K562 (cell line): ENCODE data around the gene PHF1. TPM values are rescaled to one million over a fixed set of nuclear protein-coding genes. Genes with fewer than 3 reads are reported as not detected.

Source experiments
- BMI1 ChIP-seq: fragments of 150-350 bp; IDR thresholded peaks from 2 replicates; pipeline ENCODE4 v1.6.1; 2014; ENCODE audit warnings: low read length
- CHD4 ChIP-seq: fragments of 200-600 bp; sonication (generic); IDR thresholded peaks from 3 replicates; pipeline ENCODE4 v1.6.1; 2012; ENCODE audit warnings: low read depth, mild to moderate bottlenecking, mixed read lengths, low read length, inconsistent platforms; ENCODE audit not compliant: insufficient read depth, insufficient replicate concordance, poor library complexity, severe bottlenecking
- FOXJ2 ChIP-seq: fragments of 200-800 bp; sonication (Bioruptor generic); IDR thresholded peaks from 2 replicates; pipeline ENCODE4 v1.6.1; 2016; ENCODE audit warnings: missing genetic modification characterization, missing compliant biosample characterization
- FOXO4 ChIP-seq: fragments of 450-650 bp; formaldehyde crosslinking; IDR thresholded peaks from 2 replicates; pipeline ENCODE4 v1.4.0; 2020; ENCODE audit warnings: mild to moderate bottlenecking, moderate library complexity
- GABPB1 ChIP-seq: sonication (generic); formaldehyde crosslinking; IDR thresholded peaks from 2 replicates; pipeline ENCODE4 v1.8.0; 2022; ENCODE audit warnings: mild to moderate bottlenecking, missing genetic modification reagents
- GTF2B ChIP-seq: IDR thresholded peaks from 2 replicates; pipeline ENCODE4 v1.6.1; 2011; ENCODE audit not compliant: insufficient read length; ENCODE audit errors: extremely low read depth
- HOXB6 ChIP-seq: fragments of 250-450 bp; sonication (Bioruptor Pico); IDR thresholded peaks from 2 replicates; pipeline ENCODE4 v1.5.1; 2022; ENCODE audit warnings: mild to moderate bottlenecking, borderline replicate concordance
- JUNB ChIP-seq: fragments of 450-650 bp; formaldehyde crosslinking; conservative IDR thresholded peaks from 2 replicates; pipeline ENCODE4 v1.4.0; 2020; ENCODE audit warnings: mild to moderate bottlenecking
- KLF10 ChIP-seq: fragments of 250-450 bp; sonication (Bioruptor Pico); IDR thresholded peaks from 2 replicates; pipeline ENCODE4 v1.6.1; 2021; ENCODE audit warnings: matching md5 sums
- POLR2A ChIP-seq: fragments of 450-650 bp; conservative IDR thresholded peaks from 2 replicates; pipeline ENCODE4 v1.6.1; 2016
- POLR2G ChIP-seq: fragments of 200-400 bp; formaldehyde crosslinking; IDR thresholded peaks from 2 replicates; pipeline ENCODE4 v1.6.1; 2017; ENCODE audit warnings: low read depth, mild to moderate bottlenecking, antibody characterized with exemption, low read length, moderate library complexity
- RAD51 ChIP-seq: fragments of 450-650 bp; IDR thresholded peaks from 2 replicates; pipeline ENCODE4 v1.7.1; 2016; ENCODE audit warnings: low read depth, mild to moderate bottlenecking, borderline replicate concordance
- RFX5 ChIP-seq: IDR thresholded peaks from 2 replicates; pipeline ENCODE4 v1.6.1; 2011; ENCODE audit warnings: low read depth, mild to moderate bottlenecking, improper control_type of control experiment, low read length
- SETDB1 ChIP-seq: IDR thresholded peaks from one replicate; pipeline ENCODE4 v1.6.1; 2012; ENCODE audit warnings: low read length, control low read depth, inconsistent platforms
- SOX6 ChIP-seq: fragments of 450-650 bp; IDR thresholded peaks from 2 replicates; pipeline ENCODE4 v1.6.1; 2014; ENCODE audit warnings: mild to moderate bottlenecking
- SUPT5H ChIP-seq: fragments of 450-650 bp; IDR thresholded peaks from 2 replicates; pipeline ENCODE4 v1.6.1; 2016
- THRA ChIP-seq: fragments of 450-650 bp; IDR thresholded peaks from 2 replicates; pipeline ENCODE4 v1.6.1; 2017; ENCODE audit warnings: mild to moderate bottlenecking, moderate library complexity
- TOE1 ChIP-seq, 2 experiments: fragments of 450-650 bp in 1 of 2; sonication (generic) in 1 of 2; formaldehyde crosslinking in 1 of 2; IDR thresholded peaks; 2 replicates each; pipeline versions ENCODE4 v1.7.1 to v1.8.0; 2016 to 2022; ENCODE audit warnings: borderline replicate concordance in 2 of 2, mild to moderate bottlenecking in 2 of 2, antibody characterized with exemption in 1 of 2, inconsistent platforms in 1 of 2, low read depth in 1 of 2, missing genetic modification reagents in 1 of 2, moderate library complexity in 1 of 2
- TRIM24 ChIP-seq, 2 experiments: fragments of 450-650 bp; IDR thresholded peaks; 2 replicates each; pipeline ENCODE4 v1.6.1; 2016
- ZC3H11A ChIP-seq: IDR thresholded peaks from 2 replicates; pipeline ENCODE4 v1.6.1; 2012; ENCODE audit warnings: low read depth, low read length, improper control_type of control experiment
- ZKSCAN8 ChIP-seq: fragments of 200-800 bp; sonication (Bioruptor generic); IDR thresholded peaks from 2 replicates; pipeline ENCODE4 v1.6.1; 2016; ENCODE audit warnings: missing genetic modification characterization, missing compliant biosample characterization
- ZNF134 ChIP-seq: fragments of 250-450 bp; sonication (Bioruptor Pico); conservative IDR thresholded peaks from 2 replicates; pipeline ENCODE4 v1.4.0; 2020
- ZNF165 ChIP-seq: fragments of 250-450 bp; sonication (Bioruptor Pico); IDR thresholded peaks from 2 replicates; pipeline ENCODE4 v1.4.0; 2020; ENCODE audit warnings: borderline replicate concordance
- ZNF175 ChIP-seq: fragments of 200-800 bp; sonication (Bioruptor generic); IDR thresholded peaks from 2 replicates; pipeline ENCODE4 v1.6.1; 2016; ENCODE audit warnings: low read depth, mild to moderate bottlenecking, missing genetic modification characterization, missing compliant biosample characterization
- ZNF274 ChIP-seq: IDR thresholded peaks from 2 replicates; pipeline ENCODE4 v1.6.1; 2011; ENCODE audit warnings: low read depth, mild to moderate bottlenecking, low read length, moderate library complexity, borderline replicate concordance
- ZNF507 ChIP-seq: conservative IDR thresholded peaks from 2 replicates; pipeline ENCODE4 v1.6.1; 2017; ENCODE audit warnings: missing genetic modification characterization, missing compliant biosample characterization
- ZNF699 ChIP-seq: fragments of 250-450 bp; sonication (Bioruptor Pico); IDR thresholded peaks from 2 replicates; pipeline ENCODE4 v1.8.0; 2021; ENCODE audit warnings: mild to moderate bottlenecking, moderate library complexity; ENCODE audit not compliant: insufficient replicate concordance
- ZNF79 ChIP-seq: fragments of 250-450 bp; sonication (Bioruptor Pico); IDR thresholded peaks from 2 replicates; pipeline ENCODE4 v1.4.0; 2020; ENCODE audit warnings: low read depth, mild to moderate bottlenecking, moderate library complexity
- polyA plus RNA-seq, 8 experiments: library from polyadenylated mRNA; depleted of rRNA in 4 of 8; stranded (reverse) in 5 of 8; unstranded in 3 of 8; fragments of >200 nt; fragmentation: Nextera tagmentation in 2 of 8; fragmentation: Illumina TruSeq in 1 of 8; extraction: Ambion mirVana in 2 of 8; extraction: Trizol in 1 of 8; gene quantifications; 2 replicates each; pipeline versions ENCODE4 v1.2.1 to v1.2.3, GENCODE V29; 2011 to 2014; ENCODE audit warnings: inconsistent platforms in 1 of 8, missing spikeins in 1 of 8
- total RNA-seq, 7 experiments: library from RNA; depleted of rRNA in 6 of 7; stranded (reverse); fragments of >200 nt in 6 of 7; fragmentation: Illumina TruSeq in 2 of 7; extraction: Trizol in 2 of 7; gene quantifications; 2 replicates each; pipeline versions ENCODE4 v1.2.1 to v1.2.3, GENCODE V29; 2011 to 2021; ENCODE audit warnings: low replicate concordance in 1 of 7

The PHF1 gene
- total and polyA plus RNA-seq, 9 of the 15 experiments (the other 6 are each of a cell fraction or from before 2014, with no cell fraction given), result 3.7 to 64.2 (median 33.7) TPM

GRCh38 chr6:33430991-33431879 lies 20.4 kb downstream of the PHF1 start (continued):
- peak; percentile 69 for TF ChIP-seq BMI1
- no peak for TF ChIP-seq FOXO4 (CRISPR knock-in tag)
- TF ChIP-seq CHD4, result no peak
- no peak for TF ChIP-seq SOX6
- TF ChIP-seq TRIM24 (IDR thresholded peaks at IDR 0.05), result no peak
- no peak for TF ChIP-seq ZNF699 (CRISPR knock-in tag)
- no peak for TF ChIP-seq ZNF134 (CRISPR knock-in tag)
- peak; percentile 57; the same call in 1 of the 2 replicates for TF ChIP-seq GABPB1 (CRISPR knock-in tag)
- no peak for TF ChIP-seq HOXB6 (CRISPR knock-in tag)
- no peak for TF ChIP-seq SETDB1
- TF ChIP-seq ZNF175 (CRISPR knock-in tag), result no peak
- TF ChIP-seq POLR2A, result no peak
- TF ChIP-seq ZNF507 (tag), result no peak
- no peak for TF ChIP-seq FOXJ2 (tag)
- TF ChIP-seq JUNB (CRISPR knock-in tag), result no peak
- no peak for TF ChIP-seq SUPT5H
- no peak for TF ChIP-seq RFX5
- no peak for TF ChIP-seq RAD51
- TF ChIP-seq ZC3H11A, result no peak
- no peak for TF ChIP-seq POLR2G
- TF ChIP-seq ZNF274, result no peak
- TF ChIP-seq ZNF79 (CRISPR knock-in tag), result no peak
- no peak for TF ChIP-seq ZNF165 (CRISPR knock-in tag)
- no peak for TF ChIP-seq ZKSCAN8
- no peak for TF ChIP-seq THRA
- TF ChIP-seq GTF2B, result no peak
- peak; percentile 59; the same call in 1 of the 2 replicates for TF ChIP-seq TOE1 (IDR thresholded peaks at IDR 0.05; ENCODE audit: borderline replicate concordance)
- TF ChIP-seq TOE1 (CRISPR knock-in tag; IDR thresholded peaks at IDR 0.05; ENCODE audit: borderline replicate concordance, low read depth), result no peak
- TF ChIP-seq KLF10 (CRISPR knock-in tag), result no peak
